ENCODE measurements around the gene GNAT3.

GNAT3 gene

DNA sequence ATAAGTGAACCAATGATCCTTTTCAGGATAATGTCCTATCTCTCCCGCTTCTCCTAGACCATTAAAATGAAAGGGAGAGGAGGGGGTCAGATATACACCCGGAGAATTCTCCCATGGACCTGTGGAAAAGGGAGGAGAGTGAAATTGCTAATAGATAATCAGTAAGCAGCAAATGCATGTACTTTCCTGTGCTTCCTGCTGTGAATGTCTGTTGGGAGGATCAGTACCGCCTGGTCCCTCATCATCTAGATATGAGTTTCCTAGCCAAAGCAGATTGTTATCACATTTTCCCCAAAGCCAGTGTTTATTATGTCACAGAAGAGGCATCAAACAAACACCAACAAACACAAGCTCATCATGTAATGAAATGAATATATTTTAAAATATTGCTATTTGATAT lies 96.8 kb downstream of the GNAT3 start:
- no peak for DNase-seq

DNA sequence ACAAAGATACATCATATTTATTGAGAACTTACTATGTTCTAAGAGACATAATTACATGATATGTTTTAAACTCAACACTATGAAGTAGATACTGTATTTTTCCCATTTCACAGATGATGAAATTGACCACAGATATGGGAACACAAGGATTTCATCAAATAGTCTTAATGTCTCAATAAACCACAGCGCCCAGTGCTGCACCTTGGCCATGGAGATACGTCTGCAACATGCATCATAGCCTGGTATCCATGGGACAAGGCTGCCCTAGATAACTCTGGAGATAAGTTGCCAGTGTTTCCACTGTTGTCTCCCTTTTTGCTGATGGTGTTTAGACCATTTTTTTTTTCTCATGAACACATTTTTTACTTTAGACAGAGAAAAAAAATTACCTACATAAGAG lies 97.5 kb downstream of the GNAT3 start:
- DNase-seq: no peak

DNA sequence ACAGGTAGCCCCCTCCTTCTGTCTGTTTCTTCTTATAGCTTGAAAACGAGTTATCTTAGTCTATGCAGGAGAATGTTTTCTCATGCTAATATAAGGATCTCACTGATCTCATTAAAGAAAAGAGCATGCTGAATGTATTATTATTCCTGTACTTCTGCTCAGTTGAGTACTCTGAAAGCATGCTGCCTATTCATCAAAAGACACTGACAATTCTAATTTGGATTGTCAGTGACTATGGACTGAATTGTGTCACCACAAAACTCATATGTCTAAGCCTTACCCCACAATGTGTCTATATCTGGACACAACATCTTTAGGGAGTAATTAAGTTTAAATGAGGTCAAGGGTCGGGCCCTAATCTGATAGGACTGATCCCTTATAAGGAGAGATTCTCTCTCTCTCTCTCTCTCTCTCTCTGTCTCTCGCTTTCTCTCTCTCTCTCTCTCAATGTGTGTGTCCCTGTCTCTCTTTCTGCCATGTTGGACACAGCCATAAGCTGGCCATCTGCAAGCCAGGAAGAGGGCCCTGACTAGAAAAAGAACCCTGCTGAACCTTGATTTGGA lies 98.4 kb downstream of the GNAT3 start:
- no peak for DNase-seq

DNA sequence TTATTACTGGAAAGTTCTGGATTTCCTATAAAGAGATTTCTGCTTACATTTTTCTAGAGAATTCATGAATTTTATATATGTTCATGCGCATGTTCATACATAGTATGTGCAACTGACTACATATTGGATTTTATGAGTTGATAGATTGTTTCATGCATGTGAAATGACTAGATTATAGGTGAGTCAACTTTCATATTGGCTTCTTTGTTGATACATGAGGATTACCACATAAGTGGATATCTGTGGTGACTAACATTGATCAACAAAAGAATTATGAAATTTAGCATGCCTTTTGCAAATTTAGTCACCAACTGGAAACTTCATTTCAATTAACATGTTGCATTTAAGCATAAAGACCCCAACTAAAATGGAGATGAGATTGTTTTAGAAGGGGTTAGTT lies 99.0 kb downstream of the GNAT3 start:
- no peak for DNase-seq

DNA sequence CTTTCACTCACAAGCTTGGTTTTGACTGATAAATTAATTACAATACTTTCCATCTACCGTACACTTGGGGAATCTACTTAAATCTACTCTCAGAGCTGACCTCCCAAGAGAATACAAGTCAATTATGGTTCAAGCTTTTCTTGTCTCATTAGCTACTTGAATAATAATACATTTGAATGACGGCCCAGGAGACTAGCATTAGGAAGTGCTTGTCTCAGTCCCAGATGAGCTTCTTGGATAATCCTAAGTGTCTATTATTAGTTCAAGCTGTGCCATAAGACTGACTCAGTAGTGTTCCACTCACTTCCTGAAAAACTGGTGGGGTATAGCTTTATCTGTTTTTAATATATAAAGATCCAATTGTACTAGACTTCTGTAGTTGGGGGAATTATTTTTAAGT lies 100.2 kb downstream of the GNAT3 start:
- no peak for DNase-seq

DNA sequence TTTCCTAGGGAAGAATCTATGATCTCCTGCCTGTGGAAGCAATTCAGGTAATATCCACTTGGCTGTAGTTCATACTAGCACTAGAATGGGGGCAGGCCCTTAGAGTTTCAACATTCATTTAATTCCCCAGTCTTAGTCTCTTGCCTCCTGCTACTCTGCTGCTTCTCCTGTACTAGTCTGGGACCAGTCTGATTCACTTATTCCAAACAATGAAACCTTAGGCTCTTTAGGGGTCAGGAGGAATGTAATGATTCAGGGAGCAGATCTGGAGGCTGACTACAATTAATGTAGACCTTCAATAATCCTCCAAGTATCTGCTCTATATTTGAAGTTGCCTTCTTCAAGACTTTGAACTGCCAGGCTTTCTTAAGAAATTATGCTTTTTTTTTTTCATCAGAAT lies 101.8 kb downstream of the GNAT3 start:
- DNase-seq: no peak

Data from NCI-H446 treated with DMSO at 0.1 percent for 48 hours (cell line).